H9 (cell line): Measurements from ENCODE around the gene B4GALT3. TPM values are rescaled to one million over a fixed set of nuclear protein-coding genes. Genes with fewer than 3 reads are reported as not detected.

Experiments used
- DNase-seq: peaks from one replicate; pipeline ENCODE4 v3.0.0-alpha.2; 2017
- H2AFZ ChIP-seq: one replicate; pipeline ENCODE4 v1.6.1; 2013; ENCODE audit warnings: mild to moderate bottlenecking, low read length, control low read depth, moderate library complexity
- H2AK5ac ChIP-seq: 2 replicates; pipeline ENCODE4 v1.6.1; 2013; ENCODE audit warnings: low read length, control low read depth, mixed read lengths; ENCODE audit not compliant: insufficient read length
- H2BK120ac ChIP-seq: one replicate; pipeline ENCODE4 v1.6.1; 2013; ENCODE audit warnings: low read depth, mild to moderate bottlenecking, low read length, control low read depth, inconsistent platforms; ENCODE audit not compliant: poor library complexity, severe bottlenecking
- H2BK12ac ChIP-seq: 2 replicates; pipeline ENCODE4 v1.6.1; 2013; ENCODE audit warnings: low read length, control low read depth, mixed read lengths, low read depth; ENCODE audit not compliant: insufficient read length
- H2BK15ac ChIP-seq: 2 replicates; pipeline ENCODE4 v1.6.1; 2013; ENCODE audit warnings: low read depth, low read length, control low read depth
- H2BK20ac ChIP-seq: one replicate; pipeline ENCODE4 v1.6.1; 2013; ENCODE audit warnings: low read depth, mild to moderate bottlenecking, low read length, control low read depth, inconsistent platforms; ENCODE audit not compliant: poor library complexity, severe bottlenecking
- H2BK5ac ChIP-seq: 2 replicates; pipeline ENCODE4 v1.6.1; 2013; ENCODE audit warnings: low read length, control low read depth, mixed read lengths; ENCODE audit not compliant: insufficient read length
- H3K14ac ChIP-seq: 2 replicates; pipeline ENCODE4 v1.6.1; 2013; ENCODE audit warnings: low read length, control low read depth; ENCODE audit not compliant: insufficient read depth
- H3K18ac ChIP-seq: 2 replicates; pipeline ENCODE4 v1.6.1; 2013; ENCODE audit warnings: low read depth, mild to moderate bottlenecking, mixed read lengths, low read length, control low read depth; ENCODE audit not compliant: insufficient read length
- H3K23ac ChIP-seq: 2 replicates; pipeline ENCODE4 v1.6.1; 2013; ENCODE audit warnings: low read length, control low read depth, mixed read lengths, low read depth; ENCODE audit not compliant: insufficient read length
- H3K23me2 ChIP-seq: 2 replicates; pipeline ENCODE4 v1.6.1; 2013; ENCODE audit warnings: low read depth, mild to moderate bottlenecking, mixed read lengths, low read length, control low read depth; ENCODE audit not compliant: insufficient read length, poor library complexity, severe bottlenecking
- H3K27ac ChIP-seq: 2 replicates; pipeline ENCODE4 v1.5.1; 2013; ENCODE audit warnings: low read length, control low read depth, mixed read lengths, low read depth; ENCODE audit not compliant: insufficient read length
- H3K27me3 ChIP-seq: 2 replicates; pipeline ENCODE4 v1.6.1; 2013; ENCODE audit warnings: low read length, control low read depth, inconsistent platforms; ENCODE audit not compliant: insufficient read depth
- H3K4ac ChIP-seq: 2 replicates; pipeline ENCODE4 v1.6.1; 2013; ENCODE audit warnings: low read depth, mild to moderate bottlenecking, control low read depth, inconsistent platforms, low read length, moderate library complexity
- H3K4me1 ChIP-seq: 2 replicates; pipeline ENCODE4 v1.6.1; 2013; ENCODE audit warnings: low read length, control low read depth, inconsistent platforms; ENCODE audit not compliant: insufficient read depth
- H3K4me2 ChIP-seq: 2 replicates; pipeline ENCODE4 v1.6.1; 2013; ENCODE audit warnings: low read length, control low read depth, mixed read lengths; ENCODE audit not compliant: insufficient read length, insufficient read depth
- H3K56ac ChIP-seq: 2 replicates; pipeline ENCODE4 v1.6.1; 2013; ENCODE audit warnings: low read depth, mild to moderate bottlenecking, mixed read lengths, low read length, control low read depth; ENCODE audit not compliant: insufficient read length
- H3K79me1 ChIP-seq: 2 replicates; pipeline ENCODE4 v1.6.1; 2013; ENCODE audit warnings: low read depth, mild to moderate bottlenecking, moderate library complexity, low read length, control low read depth, inconsistent platforms; ENCODE audit not compliant: insufficient read depth, poor library complexity, severe bottlenecking
- H3K79me2 ChIP-seq: 2 replicates; pipeline ENCODE4 v1.6.1; 2013; ENCODE audit warnings: low read length, control low read depth, inconsistent platforms; ENCODE audit not compliant: insufficient read depth
- H3K9ac ChIP-seq: 2 replicates; pipeline ENCODE4 v1.6.1; 2013; ENCODE audit warnings: low read length, control low read depth, mixed read lengths; ENCODE audit not compliant: insufficient read length; ENCODE audit errors: extremely low read depth
- H3K9me3 ChIP-seq: one replicate; pipeline ENCODE4 v1.6.1; 2013; ENCODE audit warnings: low read depth, low read length, inconsistent platforms; ENCODE audit not compliant: control insufficient read depth
- H3T11ph ChIP-seq: one replicate; pipeline ENCODE4 v1.6.1; 2013; ENCODE audit warnings: mild to moderate bottlenecking, low read length, control low read depth, inconsistent platforms
- H4K20me1 ChIP-seq: one replicate; pipeline ENCODE4 v1.6.1; 2013; ENCODE audit not compliant: control insufficient read depth, insufficient read length, insufficient read depth
- H4K5ac ChIP-seq: 2 replicates; pipeline ENCODE4 v1.6.1; 2013; ENCODE audit warnings: low read depth, mild to moderate bottlenecking, mixed read lengths, low read length, control low read depth; ENCODE audit not compliant: insufficient read length
- H4K8ac ChIP-seq: replicated peaks from 2 replicates; pipeline ENCODE4 v1.6.1; 2013; ENCODE audit warnings: low read length, control low read depth, mixed read lengths, low read depth; ENCODE audit not compliant: insufficient read length
- H4K91ac ChIP-seq: 2 replicates; pipeline ENCODE4 v1.6.1; 2013; ENCODE audit warnings: low read depth, mild to moderate bottlenecking, moderate library complexity, mixed read lengths, low read length, control low read depth; ENCODE audit not compliant: insufficient read length
- H3K27ac Mint-ChIP-seq, 3 experiments: 2 replicates in 2 of 3; 3 replicates in 1 of 3; pipeline ENCODE4 v1.8.0; 2020 to 2021; ENCODE audit warnings: mixed read lengths in 3 of 3, mild to moderate bottlenecking in 1 of 3, moderate library complexity in 1 of 3
- H3K27me3 Mint-ChIP-seq: 2 replicates; pipeline ENCODE4 v1.8.0; 2021; ENCODE audit warnings: low read depth, mild to moderate bottlenecking, moderate library complexity, mixed read lengths
- H3K36me3 Mint-ChIP-seq, 3 experiments: 2 replicates in 2 of 3; 3 replicates in 1 of 3; pipeline ENCODE4 v1.8.0; 2020 to 2021; ENCODE audit warnings: low read depth in 3 of 3, mixed read lengths in 3 of 3; ENCODE audit not compliant: insufficient read depth in 1 of 3
- H3K4me1 Mint-ChIP-seq, 2 experiments: 2 replicates each; pipeline ENCODE4 v1.8.0; 2020; ENCODE audit warnings: mixed read lengths in 2 of 2
- H3K4me3 Mint-ChIP-seq, 2 experiments: 2 replicates in 1 of 2; 3 replicates in 1 of 2; pipeline ENCODE4 v1.8.0; 2020 to 2021; ENCODE audit warnings: mild to moderate bottlenecking in 2 of 2, mixed read lengths in 2 of 2, moderate library complexity in 1 of 2
- H3K9me3 Mint-ChIP-seq, 2 experiments: 2 replicates in 1 of 2; 3 replicates in 1 of 2; pipeline ENCODE4 v1.8.0; 2020; ENCODE audit warnings: mild to moderate bottlenecking in 2 of 2, mixed read lengths in 2 of 2, moderate library complexity in 1 of 2
- CTCF ChIP-seq: fragments of 200-600 bp; sonication (generic); conservative IDR thresholded peaks from 3 replicates; pipeline ENCODE4 v1.8.0; 2021; ENCODE audit warnings: antibody characterized with exemption, mild to moderate bottlenecking
- WGBS: extraction: QIAGEN DNeasy Blood & Tissue Kit; methylation state at CpG from one replicate; pipeline ENCODE4 v1.1.7; 2013; ENCODE audit warnings: missing lambda C conversion rate, low lambda C conversion rate, mixed read lengths; ENCODE audit not compliant: insufficient read length; ENCODE audit errors: extremely low coverage; 5-methylcytosine and 5-hydroxymethylcytosine counted together
- total RNA-seq: library from RNA; stranded (reverse); gene quantifications from 2 replicates; pipeline ENCODE4 v1.2.1, GENCODE V29; 2021

The B4GALT3 gene
- total RNA-seq, 1 experiment from 2014 or later: 31.8 TPM

DNA sequence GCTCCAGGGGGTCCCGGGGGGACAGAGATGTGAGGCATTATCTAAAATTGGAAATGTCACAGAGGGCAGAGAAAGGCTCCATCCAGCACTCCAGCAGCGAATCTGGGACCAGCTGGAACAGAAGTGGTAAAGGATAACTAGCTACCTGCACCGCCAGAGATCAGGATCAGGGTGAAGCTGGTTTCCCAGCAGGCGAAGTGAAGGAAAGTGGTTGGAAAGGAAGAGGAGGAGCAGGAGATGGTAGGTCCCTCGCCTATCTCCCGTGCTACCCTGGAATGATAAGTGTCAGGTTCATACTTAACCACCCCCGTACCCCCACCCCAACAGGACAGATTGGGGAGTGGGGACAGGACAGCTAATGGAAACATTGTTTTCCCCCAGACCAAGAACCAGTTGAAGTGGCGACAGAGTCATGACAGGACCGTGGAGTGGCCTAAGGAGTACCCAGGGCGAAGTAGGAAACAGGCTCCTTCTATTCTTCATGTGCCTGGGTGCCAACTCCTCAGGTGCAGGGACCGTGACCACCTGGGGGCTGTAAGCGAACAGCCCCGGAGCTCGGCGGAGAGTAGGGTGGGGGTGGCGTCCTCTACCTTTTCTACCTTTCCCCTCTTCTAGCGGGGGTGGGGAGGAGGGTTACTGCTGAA is 717 bp downstream of the B4GALT3 start:
- H3K4me3 Mint-ChIP-seq: peak overlapping the region; percentile 93 to 100
- H3K14ac ChIP-seq: no peak overlapping the region
- no peak overlapping the region for H3K27ac ChIP-seq
- H2BK5ac ChIP-seq: no peak overlapping the region
- H3K9me3 ChIP-seq: no peaks in the 10 kb centered on the region
- H3K27ac Mint-ChIP-seq: peak overlapping the region; percentile 99 to 100 (median 100); a peak in 6 of 7 replicates
- no peak overlapping the region for H3K4ac ChIP-seq
- H3K27me3 Mint-ChIP-seq: peaks cover 3% of the 10 kb centered on the region
- no peak overlapping the region for H2AFZ ChIP-seq
- H2BK20ac ChIP-seq: no peak overlapping the region
- no peak for TF ChIP-seq CTCF
- no peaks in the 10 kb centered on the region for H3K79me2 ChIP-seq
- no peaks in the 10 kb centered on the region for H3K79me1 ChIP-seq
- no CpG with 5 or more reads among the region's 17 CpGs for WGBS
- H4K5ac ChIP-seq: no peak overlapping the region
- no peak for DNase-seq
- peak overlapping the region; percentile 76 for H3K4me2 ChIP-seq
- no peak overlapping the region for H3K18ac ChIP-seq
- no peak overlapping the region for H2BK15ac ChIP-seq
- no peak overlapping the region for H2BK120ac ChIP-seq
- H3K9me3 Mint-ChIP-seq: no peaks in the 10 kb centered on the region
- peak overlapping the region; percentile 20 for H3K9ac ChIP-seq
- H4K8ac ChIP-seq: no peak overlapping the region
- H3K27me3 ChIP-seq: no peaks in the 10 kb centered on the region
- no peak overlapping the region for H2AK5ac ChIP-seq
- H3K4me1 Mint-ChIP-seq: peaks cover 19 to 21% of the 10 kb centered on the region in 2 experiments
- no peaks in the 10 kb centered on the region for H4K20me1 ChIP-seq
- H2BK12ac ChIP-seq: no peak overlapping the region
- no peaks in the 10 kb centered on the region; the same call in 1 of the 2 replicates for H3K4me1 ChIP-seq
- H3T11ph ChIP-seq: no peak overlapping the region
- no peak overlapping the region for H3K56ac ChIP-seq
- peaks cover 16 to 45% (median 42%) of the 10 kb centered on the region in 3 experiments; a peak in 6 of 7 replicates for H3K36me3 Mint-ChIP-seq
- no peak overlapping the region for H3K23ac ChIP-seq
- no peak overlapping the region for H4K91ac ChIP-seq
- H3K23me2 ChIP-seq: peaks cover 6% of the 10 kb centered on the region
